Osteoblast (primary cell): ENCODE measurements around the gene KLHL36. TPM values are rescaled to one million over a fixed set of nuclear protein-coding genes. Genes with fewer than 3 reads are reported as not detected.
A peak's percentile ranks its signal among the peaks of the same experiment; 100 is the strongest.

Experiments used
- DNase-seq: peaks from one replicate; pipeline ENCODE4 v3.0.0; 2011; ENCODE audit warnings: low spot score, mixed read lengths; ENCODE audit not compliant: insufficient read length; ENCODE audit errors: missing footprints
- H2AFZ ChIP-seq: 2 replicates; pipeline ENCODE4 v1.6.0; 2011; ENCODE audit warnings: mild to moderate bottlenecking, low read length
- H3K27ac ChIP-seq: 2 replicates; pipeline ENCODE4 v1.5.1; 2011; ENCODE audit warnings: mild to moderate bottlenecking, low read depth, low read length, moderate library complexity
- H3K27me3 ChIP-seq: 2 replicates; pipeline ENCODE4 v1.6.0; 2012; ENCODE audit warnings: mild to moderate bottlenecking, control low read depth, inconsistent platforms, low read length, moderate library complexity; ENCODE audit not compliant: insufficient read depth
- H3K36me3 ChIP-seq: 2 replicates; pipeline ENCODE4 v1.5.1; 2011; ENCODE audit warnings: mild to moderate bottlenecking, low read length, control low read depth, moderate library complexity; ENCODE audit not compliant: insufficient read depth
- H3K4me1 ChIP-seq: 2 replicates; pipeline ENCODE4 v1.5.1; 2011; ENCODE audit warnings: mild to moderate bottlenecking, low read length, control low read depth, moderate library complexity; ENCODE audit not compliant: insufficient read depth
- H3K4me2 ChIP-seq: 2 replicates; pipeline ENCODE4 v1.6.0; 2011; ENCODE audit warnings: mild to moderate bottlenecking, low read length; ENCODE audit not compliant: insufficient read depth
- H3K4me3 ChIP-seq: fragments of 200-600 bp; sonication (generic); 3 replicates; pipeline ENCODE4 v1.5.1; 2012; ENCODE audit warnings: mild to moderate bottlenecking, low read length, inconsistent platforms; ENCODE audit not compliant: insufficient read depth
- H3K79me2 ChIP-seq: 2 replicates; pipeline ENCODE4 v1.6.0; 2012; ENCODE audit warnings: mild to moderate bottlenecking, low read length, control low read depth, inconsistent platforms; ENCODE audit not compliant: insufficient read depth
- H3K9me3 ChIP-seq: 2 replicates; pipeline ENCODE4 v1.5.1; 2011; ENCODE audit warnings: low read depth, low read length, control low read depth
- H4K20me1 ChIP-seq: 2 replicates; pipeline ENCODE4 v1.6.0; 2012; ENCODE audit warnings: mild to moderate bottlenecking, low read length, control low read depth; ENCODE audit not compliant: insufficient read depth
- CTCF ChIP-seq: IDR thresholded peaks from 2 replicates; pipeline ENCODE4 v1.5.1; 2011; ENCODE audit warnings: mild to moderate bottlenecking, low read depth, low read length, moderate library complexity; ENCODE audit errors: extremely low read depth
- total RNA-seq: library from RNA; depleted of rRNA; stranded (reverse); fragments of >200 nt; gene quantifications from 2 replicates; pipeline ENCODE4 v1.2.3, GENCODE V29; 2012

Gene KLHL36
- total RNA-seq, 1 donor: 69.1 TPM

GRCh38 chr16:84616515-84616914, 31.8 kb upstream of the KLHL36 start:
- H3K9me3 ChIP-seq: no peaks in the 10 kb centered on the region
- no peak for DNase-seq
- peak overlapping the region; percentile 57 for H3K27ac ChIP-seq
- peaks cover 31% of the 10 kb centered on the region for H3K36me3 ChIP-seq
- H4K20me1 ChIP-seq: peaks cover 55% of the 10 kb centered on the region
- H3K27me3 ChIP-seq: no peaks in the 10 kb centered on the region
- peak overlapping the region; percentile 96 for H3K4me3 ChIP-seq
- no peak for TF ChIP-seq CTCF
- H3K79me2 ChIP-seq: peaks cover 63% of the 10 kb centered on the region
- H3K4me2 ChIP-seq: peak overlapping the region; percentile 97
- peaks cover 46% of the 10 kb centered on the region for H3K4me1 ChIP-seq
- H2AFZ ChIP-seq: no peak overlapping the region

- no peaks in the 10 kb centered on the region for H3K27me3 ChIP-seq
- peaks cover 48% of the 10 kb centered on the region for H4K20me1 ChIP-seq
- peak overlapping the region; percentile 97 for H3K4me2 ChIP-seq
- no peaks in the 10 kb centered on the region for H3K9me3 ChIP-seq
- H3K79me2 ChIP-seq: peaks cover 56% of the 10 kb centered on the region
- peaks cover 40% of the 10 kb centered on the region for H3K4me1 ChIP-seq
- no peak for DNase-seq
- H2AFZ ChIP-seq: peak overlapping the region; percentile 22
- peak overlapping the region; percentile 96 for H3K4me3 ChIP-seq
- H3K36me3 ChIP-seq: peaks cover 29% of the 10 kb centered on the region
- H3K27ac ChIP-seq: peak overlapping the region; percentile 57
- no peak for TF ChIP-seq CTCF
Measured at GRCh38 chr16:84617041-84617790, 31.1 kb upstream of the KLHL36 start.

- DNase-seq: peak; percentile 99
- H3K4me3 ChIP-seq: peak within 1 kb of the TSS; percentile 96
- H3K9me3 ChIP-seq: no peaks in the 10 kb centered on the region
- TF ChIP-seq CTCF: no peak
- peak within 1 kb of the TSS; percentile 97 for H3K4me2 ChIP-seq
- peaks cover 39% of the 10 kb centered on the region for H3K4me1 ChIP-seq
- H3K36me3 ChIP-seq: peaks cover 25% of the 10 kb centered on the region
- peak within 1 kb of the TSS; percentile 22 for H2AFZ ChIP-seq
- peaks cover 48% of the 10 kb centered on the region for H3K79me2 ChIP-seq
- H4K20me1 ChIP-seq: peaks cover 43% of the 10 kb centered on the region
- peak within 1 kb of the TSS; percentile 57 for H3K27ac ChIP-seq
- no peaks in the 10 kb centered on the region for H3K27me3 ChIP-seq
Measured at GRCh38 chr16:84617791-84618580, 30.3 kb upstream of the KLHL36 start, which contains the start of gene COTL1. Gene COTL1, minus strand, starts transcription at chr16:84618078. Its CDS starts 164 bp downstream, at chr16:84617914.
